ENCODE data around the gene ZZZ3.
"Not testable (repeated sequence)": the region's sequence is repeated elsewhere in the genome, so short reads cannot be mapped to it uniquely, and the experiment has no call there.

Gene ZZZ3

DNA sequence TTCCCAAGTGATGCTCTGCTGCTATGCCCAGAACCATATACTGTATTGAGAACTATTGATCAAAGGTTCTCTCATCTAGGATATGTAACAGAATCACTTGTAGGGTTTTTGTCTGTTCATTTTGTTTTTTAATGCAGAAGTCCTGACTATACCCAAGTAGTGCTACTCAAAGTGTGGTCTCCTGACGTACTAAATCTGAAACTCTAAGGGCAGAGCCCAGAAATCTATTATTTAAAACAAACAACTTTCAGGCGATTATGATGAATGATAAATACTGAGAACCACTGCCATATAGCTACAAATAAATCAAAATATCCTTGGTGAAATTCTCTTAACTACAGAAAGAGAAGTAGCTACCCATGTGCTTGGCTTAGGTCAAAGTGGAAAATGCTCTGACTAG lies 10.1 kb downstream of the ZZZ3 start:
- no peak for DNase-seq

- no peak for DNase-seq
These were observed 10.6 kb downstream of the ZZZ3 start for GRCh38 chr1:77671836-77672235.

DNA sequence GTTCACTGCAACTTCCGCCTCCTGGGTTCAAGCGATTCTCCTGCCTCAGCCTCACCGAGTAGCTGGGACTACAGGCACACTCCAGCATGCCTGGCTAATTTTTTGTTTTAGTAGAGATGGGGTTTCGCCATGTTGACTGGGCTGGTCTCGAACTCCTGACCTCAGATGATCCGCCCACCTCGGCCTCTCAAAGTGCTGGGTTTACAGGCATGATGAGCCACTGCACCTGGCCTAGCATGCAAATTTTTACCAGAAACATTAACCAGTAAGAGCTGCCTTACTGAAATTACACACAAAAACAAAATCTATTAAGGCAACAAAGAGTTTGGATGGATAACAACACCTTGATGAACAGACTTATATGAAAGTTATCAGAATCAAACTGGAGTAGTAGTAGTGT lies 12.1 kb downstream of the ZZZ3 start:
- DNase-seq: no peak

- no peak for DNase-seq
These were observed 13.5 kb downstream of the ZZZ3 start for GRCh38 chr1:77668924-77669449.

DNA sequence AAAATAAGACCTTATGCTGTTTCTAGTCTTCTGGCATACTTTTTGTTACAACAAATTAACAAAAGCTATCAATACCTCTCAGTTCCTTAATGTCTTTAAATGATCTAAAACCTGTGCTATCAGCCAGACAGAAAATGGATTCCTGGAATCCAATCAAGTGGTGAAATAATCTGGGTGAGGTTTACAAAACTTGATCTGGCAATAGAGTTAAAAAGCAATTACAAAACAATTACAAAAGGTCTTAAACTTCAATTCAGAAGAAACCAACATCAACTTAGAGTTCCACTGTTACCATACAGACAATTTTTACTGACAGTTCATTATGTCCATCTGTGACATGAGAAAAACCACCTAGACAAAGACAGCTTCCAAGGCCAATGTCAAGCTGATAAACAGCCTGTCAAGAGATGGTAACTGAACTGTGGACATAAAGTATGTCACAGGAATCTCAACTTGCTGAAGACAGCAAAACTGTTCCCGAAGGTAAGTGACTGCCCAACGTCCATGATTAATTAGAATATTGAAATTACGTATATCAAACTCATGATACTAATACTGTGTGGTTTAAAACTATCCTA lies 17.4 kb downstream of the ZZZ3 start:
- DNase-seq: no peak

GRCh38 chr1:77661696-77662095 lies 20.8 kb downstream of the ZZZ3 start:
- no peak for DNase-seq

- DNase-seq: no peak
These were observed 22.4 kb downstream of the ZZZ3 start for GRCh38 chr1:77659879-77660593.

GRCh38 chr1:77658271-77658670 lies 24.2 kb downstream of the ZZZ3 start:
- no peak for DNase-seq

GRCh38 chr1:77655431-77655974 lies 27.0 kb downstream of the ZZZ3 start:
- no peak for DNase-seq

DNA sequence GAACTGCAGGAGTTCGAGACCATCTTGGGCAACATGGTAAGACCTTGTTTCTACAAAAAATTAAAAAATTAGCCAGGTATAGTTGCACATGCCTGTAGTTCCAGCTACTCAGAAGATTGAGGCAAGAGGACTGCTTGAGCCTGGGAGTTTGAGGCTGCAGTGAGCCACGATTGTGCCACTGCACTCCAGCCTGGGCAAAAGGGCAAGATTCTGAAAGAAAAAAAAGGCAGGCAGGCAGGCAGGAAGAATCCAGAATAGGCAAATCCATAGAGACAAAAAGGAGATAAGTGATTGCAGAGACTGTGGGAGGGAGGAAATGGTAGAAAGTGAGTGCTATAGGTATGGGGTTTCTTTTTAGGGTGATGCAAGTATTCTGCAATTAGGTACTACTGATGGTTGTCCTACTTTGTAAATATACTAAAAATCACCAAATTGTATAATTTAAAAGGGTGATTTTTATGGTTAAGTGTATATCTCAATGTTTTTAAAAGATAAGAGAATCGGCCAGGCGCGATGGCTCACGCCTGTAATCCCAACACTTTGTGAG lies 29.4 kb downstream of the ZZZ3 start:
- DNase-seq: no peak

- DNase-seq: no peak
These were observed 30.2 kb downstream of the ZZZ3 start for GRCh38 chr1:77652268-77652667.

- DNase-seq: no peak
These were observed 33.3 kb downstream of the ZZZ3 start for GRCh38 chr1:77649127-77649526.

GRCh38 chr1:77646224-77646623 lies 36.2 kb downstream of the ZZZ3 start:
- DNase-seq: not testable (repeated sequence)

GRCh38 chr1:77643456-77643855 lies 39.0 kb downstream of the ZZZ3 start:
- DNase-seq: no peak

- DNase-seq: no peak
These were observed 39.5 kb downstream of the ZZZ3 start for GRCh38 chr1:77642941-77643340.

DNA sequence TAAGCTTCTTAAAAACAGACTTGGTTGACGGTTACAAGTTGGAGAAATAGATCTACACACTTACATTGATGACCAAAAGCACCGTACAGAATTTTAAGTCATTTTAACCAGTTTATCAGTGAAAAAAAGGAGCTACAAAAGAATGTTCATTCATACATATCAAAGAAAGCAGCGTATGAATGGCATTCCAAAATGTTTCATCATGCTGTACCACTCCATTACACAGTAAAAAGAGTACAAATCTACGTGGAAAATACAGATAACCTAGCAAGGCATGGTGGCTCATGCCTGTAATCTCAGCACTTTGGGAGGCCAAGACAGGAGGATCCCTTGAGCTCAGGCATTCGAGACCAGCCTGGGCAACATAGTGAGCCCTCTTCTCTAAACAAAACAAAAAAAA lies 40.3 kb downstream of the ZZZ3 start:
- DNase-seq: no peak

GRCh38 chr1:77639557-77640069 lies 42.8 kb downstream of the ZZZ3 start:
- DNase-seq: no peak

- no peak for DNase-seq
These were observed 43.4 kb downstream of the ZZZ3 start for GRCh38 chr1:77639056-77639455.

GRCh38 chr1:77636864-77637263 lies 45.6 kb downstream of the ZZZ3 start:
- no peak for DNase-seq

All from right kidney (tissue), 1 donor.